CD4-positive, alpha-beta T cell treated with Interleukin-17A for 4 hours (primary cell): Measurements from ENCODE around the gene EIF4G1.
A peak's percentile ranks its signal among the peaks of the same experiment; 100 is the strongest.
"Not testable (repeated sequence)": the region's sequence is repeated elsewhere in the genome, so short reads cannot be mapped to it uniquely, and the experiment has no call there.

Experiments
- DNase-seq: peaks from one replicate; pipeline ENCODE4 v3.0.0-alpha.2; 2020; ENCODE audit warnings: mixed read lengths

EIF4G1 gene

GRCh38 chr3:184314363-184314699, at the start of gene EIF4G1:
Gene EIF4G1, plus strand, starts transcription at chr3:184314606. Its CDS starts 1,191 bp downstream, at chr3:184315797.
- DNase-seq = peak; percentile 96

GRCh38 chr3:184267249-184267648, 47.2 kb upstream of the EIF4G1 start:
- not testable (repeated sequence) for DNase-seq

- DNase-seq = no peak
Measured at GRCh38 chr3:184272269-184272668, 42.1 kb upstream of the EIF4G1 start.

- DNase-seq = no peak
Measured at GRCh38 chr3:184275381-184275701, 39.1 kb upstream of the EIF4G1 start.

GRCh38 chr3:184275961-184276910, 38.2 kb upstream of the EIF4G1 start, which contains the start of gene ECE2:
Gene ECE2, plus strand, starts transcription at chr3:184276022. Its CDS starts 132 bp downstream, at chr3:184276154.
- DNase-seq = no peak

GRCh38 chr3:184277366-184277765, 37.0 kb upstream of the EIF4G1 start:
- no peak for DNase-seq

- no peak for DNase-seq
Measured at GRCh38 chr3:184282941-184283340, 31.5 kb upstream of the EIF4G1 start.

- no peak for DNase-seq
Measured at GRCh38 chr3:184283681-184284080, 30.7 kb upstream of the EIF4G1 start.

- peak; percentile 32 for DNase-seq
Measured at GRCh38 chr3:184284696-184285095, 29.7 kb upstream of the EIF4G1 start.

GRCh38 chr3:184289426-184289938, 24.9 kb upstream of the EIF4G1 start:
- DNase-seq = peak; percentile 70

GRCh38 chr3:184290331-184290730, 24.1 kb upstream of the EIF4G1 start:
- DNase-seq = no peak

- no peak for DNase-seq
Measured at GRCh38 chr3:184291044-184291737, 23.2 kb upstream of the EIF4G1 start.

- no peak for DNase-seq
Measured at GRCh38 chr3:184291738-184292445, 22.5 kb upstream of the EIF4G1 start.

- DNase-seq = no peak
Measured at GRCh38 chr3:184295771-184296170, 18.6 kb upstream of the EIF4G1 start.

GRCh38 chr3:184296616-184297015, 17.8 kb upstream of the EIF4G1 start:
- no peak for DNase-seq

- DNase-seq = peak; percentile 99
Measured at GRCh38 chr3:184298759-184299487, 15.5 kb upstream of the EIF4G1 start, which contains the start of gene PSMD2. Gene PSMD2, plus strand, starts transcription at chr3:184299241. Its CDS starts 26 bp downstream, at chr3:184299267.

GRCh38 chr3:184299488-184300377, 14.7 kb upstream of the EIF4G1 start:
- DNase-seq = no peak

- no peak for DNase-seq
Measured at GRCh38 chr3:184300378-184300720, 14.1 kb upstream of the EIF4G1 start.

GRCh38 chr3:184305577-184305976, 8.8 kb upstream of the EIF4G1 start:
- no peak for DNase-seq

- no peak for DNase-seq
Measured at GRCh38 chr3:184306341-184306972, 7.9 kb upstream of the EIF4G1 start.

- no peak for DNase-seq
Measured at GRCh38 chr3:184307915-184308314, 6.5 kb upstream of the EIF4G1 start.
